ENCODE measurements around the gene PHF20.
A peak's percentile ranks its signal among the peaks of the same experiment; 100 is the strongest.

Gene PHF20

GRCh38 chr20:35974256-35974655, 202.4 kb downstream of the PHF20 start:
- H3K4me3 ChIP-seq (replicated peaks; ENCODE audit: low read depth, low read length): no peak overlapping the region
- TF ChIP-seq CTCF (IDR thresholded peaks at IDR 0.05; ENCODE audit: low read length, missing control alignments): no peak
- DNase-seq (ENCODE audit: low read depth): no peak

GRCh38 chr20:35975576-35976373, 204.0 kb downstream of the PHF20 start:
- TF ChIP-seq CTCF (IDR thresholded peaks at IDR 0.05; ENCODE audit: low read length, missing control alignments): no peak
- H3K4me3 ChIP-seq (replicated peaks; ENCODE audit: low read depth, low read length): no peak overlapping the region
- no peak for DNase-seq (ENCODE audit: low read depth)

GRCh38 chr20:35978041-35978513, 206.3 kb downstream of the PHF20 start:
- no peak overlapping the region for H3K4me3 ChIP-seq (replicated peaks; ENCODE audit: low read depth, low read length)
- peak; percentile 66 for DNase-seq (ENCODE audit: low read depth)
- no peak for TF ChIP-seq CTCF (IDR thresholded peaks at IDR 0.05; ENCODE audit: low read length, missing control alignments)

- no peak for TF ChIP-seq CTCF (IDR thresholded peaks at IDR 0.05; ENCODE audit: low read length, missing control alignments)
- H3K4me3 ChIP-seq (replicated peaks; ENCODE audit: low read depth, low read length): no peak overlapping the region
- DNase-seq (ENCODE audit: low read depth): no peak
These were observed 207.7 kb downstream of the PHF20 start for GRCh38 chr20:35979544-35979943.

GRCh38 chr20:35981969-35982368, 210.2 kb downstream of the PHF20 start:
- no peak overlapping the region for H3K4me3 ChIP-seq (replicated peaks; ENCODE audit: low read depth, low read length)
- TF ChIP-seq CTCF (IDR thresholded peaks at IDR 0.05; ENCODE audit: low read length, missing control alignments): no peak
- DNase-seq (ENCODE audit: low read depth): no peak

- DNase-seq (ENCODE audit: low read depth): no peak
- no peak for TF ChIP-seq CTCF (IDR thresholded peaks at IDR 0.05; ENCODE audit: low read length, missing control alignments)
- H3K4me3 ChIP-seq (replicated peaks; ENCODE audit: low read depth, low read length): no peak overlapping the region
These were observed 212.6 kb downstream of the PHF20 start for GRCh38 chr20:35984382-35984781.

GRCh38 chr20:35985806-35986205, 214.0 kb downstream of the PHF20 start:
- TF ChIP-seq CTCF (IDR thresholded peaks at IDR 0.05; ENCODE audit: low read length, missing control alignments): no peak

More at GRCh38 chr20:35985806-35986205, 214.0 kb downstream of the PHF20 start:
- no peak overlapping the region for H3K4me3 ChIP-seq (replicated peaks; ENCODE audit: low read depth, low read length)
- DNase-seq (ENCODE audit: low read depth): no peak
